ENCODE results near the gene SCRN2.

DNA sequence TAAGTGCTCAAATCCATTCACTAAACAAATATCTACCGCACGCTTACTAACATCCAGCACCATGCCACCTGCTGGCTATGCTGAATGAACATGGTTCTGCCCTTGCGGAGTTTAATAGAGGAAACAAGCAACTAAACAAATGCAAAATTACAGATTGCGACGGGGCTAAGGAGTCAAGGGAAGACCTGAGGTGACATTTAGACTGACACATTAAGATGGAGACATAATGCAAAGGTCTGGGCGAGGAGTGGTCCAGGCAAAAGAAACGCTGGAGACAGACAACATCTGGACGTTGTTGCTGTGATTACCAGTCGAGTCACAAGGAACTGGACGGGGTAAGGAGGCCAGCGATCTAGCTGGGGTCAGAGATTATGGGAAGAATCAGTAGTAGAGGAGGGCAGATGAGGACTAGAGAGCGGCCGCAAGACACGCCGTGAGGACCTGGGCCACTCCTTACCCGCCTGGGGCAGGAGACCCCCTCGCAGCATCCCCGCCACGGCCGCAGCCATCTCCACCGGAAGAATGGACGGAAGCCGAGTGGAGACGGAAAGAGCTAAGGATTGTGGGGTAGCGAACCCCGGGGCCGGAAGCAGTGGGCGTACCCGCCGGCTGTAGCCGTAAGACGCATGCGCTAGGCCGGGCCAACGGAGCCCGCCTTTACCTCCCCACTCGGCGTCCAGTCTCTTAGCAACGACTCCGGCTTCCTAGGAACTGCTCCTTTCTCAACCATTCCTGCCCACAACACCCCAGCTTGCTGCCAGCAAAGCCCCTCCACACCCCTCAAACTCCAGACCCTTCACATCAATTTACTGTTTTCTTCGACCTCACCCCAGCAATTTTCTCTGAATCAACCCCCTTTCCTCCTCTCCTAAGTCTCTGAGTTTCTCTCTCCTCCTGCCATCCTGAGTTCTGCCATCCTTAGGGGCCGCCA, 9.8 kb downstream of the SCRN2 start, which contains the start of the genes LRRC46 and MRPL10:
- TF ChIP-seq, protein P1, sequence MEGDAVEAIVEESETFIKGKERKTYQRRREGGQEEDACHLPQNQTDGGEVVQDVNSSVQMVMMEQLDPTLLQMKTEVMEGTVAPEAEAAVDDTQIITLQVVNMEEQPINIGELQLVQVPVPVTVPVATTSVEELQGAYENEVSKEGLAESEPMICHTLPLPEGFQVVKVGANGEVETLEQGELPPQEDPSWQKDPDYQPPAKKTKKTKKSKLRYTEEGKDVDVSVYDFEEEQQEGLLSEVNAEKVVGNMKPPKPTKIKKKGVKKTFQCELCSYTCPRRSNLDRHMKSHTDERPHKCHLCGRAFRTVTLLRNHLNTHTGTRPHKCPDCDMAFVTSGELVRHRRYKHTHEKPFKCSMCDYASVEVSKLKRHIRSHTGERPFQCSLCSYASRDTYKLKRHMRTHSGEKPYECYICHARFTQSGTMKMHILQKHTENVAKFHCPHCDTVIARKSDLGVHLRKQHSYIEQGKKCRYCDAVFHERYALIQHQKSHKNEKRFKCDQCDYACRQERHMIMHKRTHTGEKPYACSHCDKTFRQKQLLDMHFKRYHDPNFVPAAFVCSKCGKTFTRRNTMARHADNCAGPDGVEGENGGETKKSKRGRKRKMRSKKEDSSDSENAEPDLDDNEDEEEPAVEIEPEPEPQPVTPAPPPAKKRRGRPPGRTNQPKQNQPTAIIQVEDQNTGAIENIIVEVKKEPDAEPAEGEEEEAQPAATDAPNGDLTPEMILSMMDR (IDR thresholded peaks at IDR 0.05 in 4 of 5, conservative IDR thresholded peaks at IDR 0.05 in 1 of 5): peak in 3 of 5 experiments; percentile 12 to 28 (median 22)
- peak; percentile 79 to 91 for TF ChIP-seq POLR2A (IDR thresholded peaks at IDR 0.05)
